Skeletal muscle cell (primary cell): Measurements from ENCODE around the gene VTCN1.
"Not testable (repeated sequence)": the region's sequence is repeated elsewhere in the genome, so short reads cannot be mapped to it uniquely, and the experiment has no call there.

Experiments used
- DNase-seq: peaks from one replicate; pipeline ENCODE4 v3.0.0-alpha.2; 2010; ENCODE audit warnings: low read depth
- H3K4me3 ChIP-seq: 2 replicates; pipeline ENCODE4 v1.5.1; 2011; ENCODE audit warnings: low read depth, mild to moderate bottlenecking, control low read depth, low read length, moderate library complexity

The VTCN1 gene, protein sequence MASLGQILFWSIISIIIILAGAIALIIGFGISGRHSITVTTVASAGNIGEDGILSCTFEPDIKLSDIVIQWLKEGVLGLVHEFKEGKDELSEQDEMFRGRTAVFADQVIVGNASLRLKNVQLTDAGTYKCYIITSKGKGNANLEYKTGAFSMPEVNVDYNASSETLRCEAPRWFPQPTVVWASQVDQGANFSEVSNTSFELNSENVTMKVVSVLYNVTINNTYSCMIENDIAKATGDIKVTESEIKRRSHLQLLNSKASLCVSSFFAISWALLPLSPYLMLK

DNA sequence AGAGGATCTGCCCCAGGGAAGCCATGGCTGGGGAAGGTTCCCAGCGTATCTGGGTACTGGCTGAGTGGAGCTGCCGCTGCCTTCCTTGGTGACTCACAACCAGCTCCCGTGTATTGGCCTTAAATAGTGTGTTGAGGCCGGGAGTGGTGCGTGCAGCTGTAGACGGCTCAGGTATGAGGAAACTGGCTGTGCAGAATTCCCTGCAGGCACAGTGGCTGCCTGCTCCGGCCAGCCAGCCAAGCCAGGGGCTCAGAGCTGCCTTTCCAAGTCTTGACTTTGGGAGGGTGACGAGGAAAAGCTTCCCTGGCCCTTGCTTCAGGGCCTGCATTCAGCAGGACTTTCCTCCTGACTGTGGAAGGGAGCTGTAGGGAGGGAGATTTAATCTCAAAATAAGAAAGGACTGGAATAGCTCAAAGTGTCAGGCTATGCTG lies at the start of gene VTCN1:
Gene VTCN1, minus strand, starts transcription at position 97 of the 431 bp plus-strand sequence. Its CDS starts 72 bp downstream, at position 25.
- H3K4me3 ChIP-seq: no peak within 1 kb of the TSS
- DNase-seq: no peak

DNA sequence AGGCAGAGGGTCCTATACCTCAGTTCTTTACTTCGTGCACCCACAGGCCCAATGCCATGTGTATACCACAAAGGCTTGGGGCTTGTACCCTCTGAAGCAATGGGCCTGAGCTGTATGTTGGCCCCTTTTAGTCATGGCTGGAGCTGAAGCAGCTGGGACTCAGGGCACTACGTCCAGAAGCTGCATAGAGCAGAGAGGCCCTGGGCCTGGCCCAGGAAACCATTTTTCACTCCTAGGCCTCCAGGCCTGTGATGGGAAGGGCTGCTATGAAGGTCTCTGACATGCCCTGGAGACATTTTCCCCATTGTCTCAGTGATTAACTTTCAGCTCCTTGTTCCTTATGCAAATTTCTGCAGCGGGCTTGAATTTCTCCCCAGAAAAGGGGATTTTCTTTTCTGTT lies 48.1 kb upstream of the VTCN1 start:
- no peak for DNase-seq
- no peak overlapping the region for H3K4me3 ChIP-seq

DNA sequence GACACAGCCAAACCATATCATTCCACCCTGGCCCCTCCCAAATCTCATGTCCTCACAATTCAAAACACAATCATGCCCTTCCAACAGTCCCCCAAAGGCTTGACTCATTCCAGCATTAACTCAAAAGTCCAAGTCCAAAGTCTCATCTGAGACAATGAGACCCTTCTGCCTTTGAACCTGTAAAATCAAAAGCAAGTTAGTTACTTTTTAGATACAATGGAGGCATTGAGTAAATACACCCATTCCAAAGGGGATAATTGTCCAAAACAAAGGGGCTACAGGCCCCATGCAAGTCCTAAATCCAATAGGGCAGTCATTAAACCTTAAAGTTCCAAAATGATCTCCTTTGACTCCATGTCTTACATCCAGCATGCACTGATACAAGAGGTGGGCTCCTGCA lies 47.3 kb upstream of the VTCN1 start:
- not testable (repeated sequence) for H3K4me3 ChIP-seq, DNase-seq

DNA sequence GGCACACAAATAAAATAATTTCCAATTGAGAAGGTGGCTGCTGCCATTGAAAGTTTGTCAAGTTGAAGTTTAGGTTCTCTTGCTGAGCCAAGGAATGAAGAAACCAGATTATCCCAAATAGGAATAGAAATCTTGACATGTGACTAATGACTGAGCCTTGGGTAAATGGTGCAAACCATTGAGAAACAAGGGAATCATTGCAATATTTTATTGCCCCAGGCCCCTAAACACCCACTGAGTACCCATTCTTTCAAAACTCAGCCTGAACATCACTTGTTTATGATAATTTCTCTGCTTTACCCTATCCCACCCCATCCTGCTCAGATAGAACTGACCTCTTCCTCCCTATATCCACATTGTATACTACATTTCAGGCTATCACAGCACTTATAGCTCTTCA lies 46.6 kb upstream of the VTCN1 start:
- H3K4me3 ChIP-seq: no peak overlapping the region
- DNase-seq: no peak

DNA sequence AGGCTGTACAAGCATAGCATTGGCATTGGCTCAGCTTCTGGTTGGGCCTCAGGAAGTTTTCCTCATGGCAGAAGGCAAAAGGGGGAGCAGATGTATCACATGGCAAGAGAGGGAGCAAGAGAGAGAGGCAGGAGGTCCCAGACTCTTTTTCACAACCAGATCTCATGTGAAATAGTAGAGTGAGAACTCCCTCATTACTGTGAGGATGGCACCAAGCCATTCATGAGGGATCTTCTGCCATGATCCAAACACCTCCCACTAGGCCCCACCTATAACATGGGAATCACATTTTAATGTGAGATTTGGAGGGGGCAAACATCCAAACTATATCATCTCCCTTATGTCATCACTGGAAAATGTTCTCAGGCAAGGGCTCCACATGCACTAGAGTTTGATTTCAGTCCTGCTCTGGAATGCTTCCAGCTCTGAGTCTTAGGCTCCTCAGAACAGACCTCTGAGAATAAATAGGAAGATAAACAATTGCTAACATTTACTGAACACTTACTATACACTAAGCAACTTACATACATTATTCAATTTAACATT lies 39.4 kb upstream of the VTCN1 start:
- H3K4me3 ChIP-seq: no peak overlapping the region
- DNase-seq: no peak

DNA sequence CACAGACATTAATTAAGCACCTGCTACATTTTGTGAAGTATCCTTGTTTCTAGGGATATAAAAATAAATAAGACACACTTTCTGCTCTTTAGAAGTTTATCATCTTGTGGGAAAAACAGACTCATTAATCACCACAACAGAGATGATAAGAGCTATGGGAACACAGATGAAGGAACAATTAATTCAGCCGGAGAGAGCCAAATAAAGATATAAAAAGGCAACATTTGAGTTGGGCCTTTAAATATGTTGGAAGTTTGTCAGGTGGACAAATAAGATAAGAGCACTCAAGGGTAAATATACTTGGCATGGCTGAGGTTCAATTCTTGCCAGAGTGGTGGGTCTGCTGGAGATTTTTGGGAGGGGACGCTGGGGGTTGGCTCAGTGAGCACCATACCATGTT lies 34.2 kb upstream of the VTCN1 start:
- DNase-seq: no peak
- H3K4me3 ChIP-seq: no peak overlapping the region

DNA sequence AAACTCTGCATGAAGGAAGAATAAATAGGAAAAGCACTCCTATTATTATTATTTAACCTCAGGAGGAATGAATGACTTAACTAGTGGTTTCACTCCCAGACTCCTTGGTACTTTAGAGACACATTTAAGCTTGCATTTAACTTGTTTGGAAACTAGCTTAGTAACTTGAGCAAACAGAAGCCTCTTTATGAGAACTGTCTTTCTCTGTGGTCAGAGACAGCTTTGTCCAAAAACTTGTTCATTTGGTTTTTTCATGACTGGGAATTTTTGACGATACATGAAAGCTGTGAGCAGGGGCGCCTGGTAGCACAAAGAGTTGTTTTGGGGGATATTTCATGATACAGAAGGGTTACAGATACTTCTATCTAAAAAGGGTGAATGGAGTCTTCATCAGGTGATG lies 33.6 kb upstream of the VTCN1 start:
- no peak for DNase-seq
- no peak overlapping the region for H3K4me3 ChIP-seq

DNA sequence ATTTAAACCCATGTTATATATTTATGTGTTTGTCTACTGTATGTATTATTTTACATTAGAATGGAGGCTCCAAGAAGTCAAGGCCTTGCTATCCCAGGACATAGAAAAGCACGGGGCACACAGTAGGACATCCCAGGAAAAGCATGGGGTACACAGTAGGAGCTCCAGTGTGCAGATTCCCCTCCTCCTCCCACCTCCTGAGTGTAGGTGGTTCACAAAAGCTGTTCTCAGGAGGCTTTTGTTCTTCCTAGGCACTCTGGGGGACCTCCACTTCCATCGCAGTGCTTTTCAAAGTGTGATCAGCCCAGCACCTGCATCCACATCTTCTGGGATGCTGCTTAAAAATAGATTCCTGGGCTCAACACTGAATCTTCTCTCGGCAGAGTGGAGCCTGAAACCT lies 30.8 kb upstream of the VTCN1 start:
- no peak overlapping the region for H3K4me3 ChIP-seq
- no peak for DNase-seq

DNA sequence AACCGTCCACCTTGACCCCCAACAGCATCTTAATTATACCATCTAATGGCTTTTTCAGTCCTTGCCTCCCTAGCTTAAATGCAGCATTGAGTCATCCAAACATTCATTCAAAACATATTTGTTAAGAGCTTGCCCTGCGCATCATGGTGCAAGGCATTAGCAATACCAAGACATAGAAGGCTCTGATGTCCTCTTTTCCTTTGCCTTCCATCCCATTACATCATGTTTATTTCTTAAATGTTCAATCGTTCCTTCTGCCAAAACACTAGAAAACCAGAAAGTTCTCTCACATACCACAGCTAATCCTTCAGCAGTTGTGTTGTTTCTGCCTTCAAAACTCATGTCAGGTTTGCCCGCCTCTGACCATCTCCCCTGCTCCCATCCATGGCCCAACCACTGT lies 29.8 kb upstream of the VTCN1 start:
- no peak for DNase-seq
- no peak overlapping the region for H3K4me3 ChIP-seq

DNA sequence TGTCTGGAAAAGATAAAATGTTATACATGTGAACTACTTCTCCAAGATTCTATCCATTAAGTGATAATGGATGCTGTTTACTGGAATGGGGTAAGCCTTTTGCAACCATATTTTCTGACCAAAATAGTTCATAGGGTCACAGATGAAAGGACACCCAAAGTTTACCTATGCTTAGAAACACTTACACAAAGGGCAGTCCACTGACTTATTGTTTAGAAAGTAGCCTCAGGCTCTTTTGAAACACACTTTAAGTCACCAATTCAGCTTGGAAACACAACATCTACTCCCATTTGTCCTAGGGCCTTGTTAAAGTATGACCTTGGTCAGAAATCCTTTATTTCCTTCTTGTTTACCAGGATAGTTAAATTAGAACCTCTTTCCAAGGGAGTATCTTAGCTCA lies 28.7 kb upstream of the VTCN1 start:
- H3K4me3 ChIP-seq: no peak overlapping the region
- no peak for DNase-seq

DNA sequence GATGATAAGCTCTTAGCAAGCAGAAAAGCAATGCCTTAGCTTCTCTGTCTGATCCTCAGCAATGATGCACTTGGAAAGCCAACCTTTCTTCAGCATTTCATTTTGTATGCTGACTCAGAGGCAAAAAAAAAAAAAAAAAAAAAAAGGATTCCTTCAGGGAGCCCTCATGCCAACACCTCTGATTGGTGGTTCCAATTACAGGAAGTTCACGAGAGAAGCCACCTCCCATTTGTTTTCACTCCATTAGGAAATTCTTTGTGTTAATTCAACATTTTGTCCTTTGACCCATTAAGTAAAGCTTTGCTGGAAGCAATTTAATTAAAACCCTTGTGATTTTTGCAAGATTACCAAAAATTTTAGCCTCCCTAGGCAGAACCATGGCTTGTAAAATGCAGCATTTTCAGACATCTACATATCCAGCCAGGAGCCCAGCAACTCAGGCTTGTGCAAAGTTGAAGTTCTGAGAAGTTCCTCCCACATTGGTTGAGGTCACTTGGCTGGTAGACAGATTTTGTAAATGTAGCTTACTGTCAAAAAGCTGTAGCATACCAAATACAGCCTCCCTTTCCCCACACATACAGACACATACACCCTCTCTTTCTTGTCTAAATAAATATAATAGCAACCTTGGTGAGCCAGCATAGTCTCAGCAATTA lies 27.1 kb upstream of the VTCN1 start:
- no peak overlapping the region for H3K4me3 ChIP-seq
- DNase-seq: no peak

DNA sequence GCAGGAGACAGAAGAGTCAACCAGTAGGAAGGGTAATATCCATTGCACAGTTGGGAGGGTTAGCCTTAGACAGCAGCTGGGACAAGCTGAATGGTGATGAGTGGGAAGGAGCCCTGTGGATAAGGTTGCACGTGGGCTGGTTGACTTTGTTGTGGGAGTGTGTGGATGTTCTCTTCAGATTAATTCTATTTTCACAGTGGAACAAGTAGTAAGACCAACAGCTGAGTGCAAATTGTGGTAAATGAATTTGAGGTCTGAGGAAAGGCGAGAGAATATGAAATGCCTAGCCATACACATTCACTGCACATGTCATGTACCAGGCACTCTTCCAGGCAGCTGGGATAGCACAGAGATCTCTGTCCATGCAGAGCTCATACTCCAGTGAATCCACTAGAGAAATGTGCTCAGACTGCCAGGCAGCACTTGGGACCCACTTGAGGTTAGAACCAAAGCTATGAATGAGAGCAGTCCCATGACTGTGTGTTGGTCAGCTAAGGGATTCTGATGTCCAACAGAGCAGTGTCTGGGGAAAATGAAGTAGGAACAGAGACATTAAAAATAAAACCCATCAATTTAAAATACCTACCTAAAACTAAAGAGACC lies 25.2 kb upstream of the VTCN1 start:
- no peak for DNase-seq
- no peak overlapping the region for H3K4me3 ChIP-seq

DNA sequence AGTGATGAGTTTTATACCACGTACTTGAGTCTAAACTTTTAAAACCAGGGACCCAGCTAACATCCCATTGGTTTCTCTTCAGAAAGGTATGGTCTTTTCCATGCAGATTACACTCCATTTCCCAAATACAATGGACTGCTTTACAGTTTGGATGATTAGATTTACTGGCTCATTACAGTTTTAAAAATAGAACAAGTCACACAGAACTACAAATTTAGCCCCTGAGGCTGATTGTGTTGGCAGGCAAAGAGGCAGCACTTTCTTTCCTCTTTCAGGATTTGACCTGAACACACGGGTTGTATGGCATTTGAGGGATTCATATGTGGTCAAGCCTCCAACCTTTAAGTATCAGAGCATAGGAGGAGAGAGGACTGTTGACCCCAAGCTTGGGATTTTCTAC lies 21.8 kb upstream of the VTCN1 start:
- no peak for DNase-seq

DNA sequence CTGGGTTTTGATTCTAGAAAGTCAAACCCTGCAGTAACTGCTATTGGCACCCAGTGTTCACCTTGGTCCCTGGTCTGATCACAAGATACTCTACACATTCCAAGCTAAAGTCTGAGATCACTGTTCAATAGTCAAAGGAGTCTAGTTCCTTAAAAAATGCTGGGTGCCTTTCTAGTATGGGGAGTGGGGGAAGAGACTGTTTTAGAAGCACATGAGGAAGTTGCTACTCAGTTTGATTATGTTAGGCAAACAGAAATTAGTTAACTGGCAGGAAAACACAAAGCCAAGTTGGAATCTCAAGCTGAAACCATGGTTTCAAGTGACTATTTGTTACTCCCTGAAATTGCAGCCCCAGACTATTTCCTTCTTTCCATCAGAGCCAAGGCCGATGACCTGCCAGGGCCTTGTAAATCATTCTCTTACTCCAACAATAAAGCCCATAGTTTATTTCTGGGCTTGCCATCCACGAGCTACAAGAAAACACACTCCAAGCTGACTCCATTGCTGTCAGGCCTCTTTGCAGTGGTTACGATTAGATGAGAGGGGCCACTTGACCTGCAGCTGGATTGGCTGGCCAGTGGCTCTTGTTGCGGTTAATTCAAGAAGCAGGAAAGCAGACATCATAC lies 21.1 kb upstream of the VTCN1 start:
- no peak overlapping the region for H3K4me3 ChIP-seq
- no peak for DNase-seq

More for the DNA sequence above, 21.8 kb upstream of the VTCN1 start:
- no peak overlapping the region for H3K4me3 ChIP-seq

DNA sequence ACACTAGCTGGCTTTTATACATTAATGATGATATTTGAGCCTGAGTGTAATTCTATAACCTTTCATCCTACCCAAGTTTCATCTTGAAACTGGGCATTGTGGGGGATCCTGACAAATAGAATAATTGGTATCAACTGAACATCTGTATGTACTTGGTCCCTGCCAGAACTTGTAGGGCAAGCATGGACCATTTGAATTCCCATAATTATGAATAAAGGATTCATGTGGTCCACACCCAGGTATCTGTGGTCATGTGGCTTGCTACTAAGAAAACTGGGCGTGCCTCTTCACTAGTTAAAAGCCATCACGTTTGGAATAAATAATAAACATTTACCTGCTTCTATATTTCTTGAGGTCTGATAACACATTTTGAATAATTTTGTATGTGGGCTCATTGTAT lies 20.6 kb upstream of the VTCN1 start:
- no peak for DNase-seq
- no peak overlapping the region for H3K4me3 ChIP-seq

DNA sequence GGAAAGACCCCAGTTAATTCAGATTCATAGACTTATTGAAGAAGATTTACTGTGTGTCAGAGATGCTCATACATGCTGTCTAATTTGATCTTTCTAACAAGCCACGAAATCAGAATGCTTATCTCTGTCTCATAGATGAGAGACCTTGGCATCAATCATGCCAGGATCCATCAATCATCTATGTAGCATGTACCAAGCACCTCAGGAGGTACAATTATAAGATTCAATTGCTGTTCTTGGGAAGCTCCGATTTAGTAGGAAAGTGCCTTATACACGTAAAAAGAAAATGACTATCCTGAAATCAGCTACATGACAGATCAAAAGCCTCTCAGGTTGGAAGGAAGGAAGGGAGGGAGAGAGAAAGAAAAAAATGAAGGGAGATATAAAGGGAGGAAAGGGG lies 18.5 kb upstream of the VTCN1 start:
- no peak overlapping the region for H3K4me3 ChIP-seq
- no peak for DNase-seq

DNA sequence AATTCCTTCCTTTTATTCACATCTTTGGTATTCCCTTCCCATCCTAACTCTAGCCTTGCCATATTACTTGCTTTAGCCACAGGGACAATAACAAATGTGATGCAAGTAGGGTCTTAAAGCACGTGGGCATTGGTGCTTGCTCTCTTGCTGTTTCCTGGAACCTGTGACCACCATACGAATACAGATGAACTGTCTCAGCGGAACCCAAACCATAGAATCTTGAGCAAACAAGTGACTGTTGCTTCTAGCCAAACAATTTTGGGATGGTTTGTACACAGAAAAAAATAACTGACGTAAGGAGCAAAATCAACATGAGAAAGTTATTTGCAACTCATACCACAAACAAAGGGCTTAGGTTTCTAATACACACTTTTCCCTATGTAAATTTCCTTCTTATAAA lies 15.2 kb upstream of the VTCN1 start:
- H3K4me3 ChIP-seq: no peak overlapping the region
- DNase-seq: no peak

DNA sequence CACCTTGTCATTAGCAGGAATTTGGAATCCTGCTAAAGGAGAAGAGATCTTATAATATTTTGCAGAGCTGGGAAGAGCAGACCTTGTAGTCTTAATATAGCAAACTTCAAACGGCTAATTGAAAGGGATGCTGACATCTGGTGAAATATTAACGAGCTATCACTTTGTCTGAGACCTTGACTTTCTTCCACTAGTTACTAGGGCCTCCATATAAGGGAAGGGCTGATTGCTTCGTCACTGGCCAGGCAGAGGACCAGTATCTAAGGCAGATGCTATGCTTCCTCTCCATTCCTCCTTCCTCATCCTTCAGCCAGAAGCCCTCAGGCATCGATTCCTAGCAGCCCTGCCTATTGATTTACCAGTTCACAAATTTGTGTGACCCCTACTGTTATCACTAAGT lies 6.0 kb upstream of the VTCN1 start:
- no peak for DNase-seq

DNA sequence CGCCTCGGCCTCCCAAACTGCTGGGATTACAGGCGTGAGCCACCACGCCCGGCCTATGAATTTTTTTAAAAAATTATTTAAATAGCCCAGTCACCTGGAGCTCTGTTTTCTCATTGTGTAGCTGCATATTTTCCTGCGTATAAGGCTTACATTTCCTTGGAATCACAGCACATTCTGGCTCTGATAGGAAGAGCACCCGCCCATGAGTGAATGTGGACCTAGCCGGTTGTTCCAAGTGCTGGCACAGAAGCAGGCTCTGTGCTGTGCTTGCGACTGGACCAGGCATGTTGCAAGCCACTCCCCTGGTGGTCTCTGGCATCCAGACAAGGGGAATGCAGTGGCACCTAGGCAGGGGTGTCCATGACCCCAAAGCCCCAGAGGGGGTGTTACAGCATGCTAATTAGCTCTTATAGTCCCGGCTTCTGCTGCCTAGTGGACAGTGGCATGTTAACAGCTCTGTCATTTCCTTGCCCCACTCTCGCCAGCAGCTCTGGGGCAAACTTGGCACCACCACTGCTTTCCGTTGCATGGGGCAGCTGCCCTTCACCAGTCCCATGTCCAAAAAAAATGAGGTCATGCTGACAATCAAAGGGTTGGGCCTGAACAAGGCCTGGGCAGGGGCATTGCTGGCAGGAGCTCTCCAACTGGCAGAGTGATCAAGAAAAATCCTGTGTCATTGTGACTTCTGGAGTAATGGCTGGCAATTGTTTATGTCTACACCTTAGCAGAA lies 5.2 kb upstream of the VTCN1 start:
- DNase-seq: no peak
- no peak overlapping the region for H3K4me3 ChIP-seq

More for the DNA sequence above, 6.0 kb upstream of the VTCN1 start:
- H3K4me3 ChIP-seq: no peak overlapping the region

DNA sequence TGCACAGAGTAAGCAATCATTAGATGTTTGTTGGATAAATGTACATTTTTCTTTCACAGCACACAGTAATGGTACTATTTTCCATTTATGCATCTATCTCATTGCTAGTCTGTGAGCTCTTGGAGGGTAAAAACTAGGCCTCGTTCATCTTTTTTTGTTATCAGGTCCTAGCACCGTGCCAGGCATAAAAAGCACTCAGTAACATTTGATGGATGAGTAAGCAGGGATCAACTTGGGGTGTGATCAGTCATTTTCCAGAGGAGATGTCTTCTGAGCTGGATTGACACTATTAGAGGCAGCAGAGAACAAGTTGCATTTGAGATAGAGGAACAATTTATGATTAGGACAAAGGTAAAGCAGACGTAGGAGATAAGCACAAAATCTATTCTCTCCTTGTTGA lies 4.3 kb upstream of the VTCN1 start:
- no peak for DNase-seq
- H3K4me3 ChIP-seq: no peak overlapping the region
